Measurements from ENCODE around the gene PXDN.

Gene PXDN

GRCh38 chr2:1639086-1639858, 105.0 kb downstream of the PXDN start:
- H3K27ac ChIP-seq = no peak overlapping the region
- TF ChIP-seq, protein P1, sequence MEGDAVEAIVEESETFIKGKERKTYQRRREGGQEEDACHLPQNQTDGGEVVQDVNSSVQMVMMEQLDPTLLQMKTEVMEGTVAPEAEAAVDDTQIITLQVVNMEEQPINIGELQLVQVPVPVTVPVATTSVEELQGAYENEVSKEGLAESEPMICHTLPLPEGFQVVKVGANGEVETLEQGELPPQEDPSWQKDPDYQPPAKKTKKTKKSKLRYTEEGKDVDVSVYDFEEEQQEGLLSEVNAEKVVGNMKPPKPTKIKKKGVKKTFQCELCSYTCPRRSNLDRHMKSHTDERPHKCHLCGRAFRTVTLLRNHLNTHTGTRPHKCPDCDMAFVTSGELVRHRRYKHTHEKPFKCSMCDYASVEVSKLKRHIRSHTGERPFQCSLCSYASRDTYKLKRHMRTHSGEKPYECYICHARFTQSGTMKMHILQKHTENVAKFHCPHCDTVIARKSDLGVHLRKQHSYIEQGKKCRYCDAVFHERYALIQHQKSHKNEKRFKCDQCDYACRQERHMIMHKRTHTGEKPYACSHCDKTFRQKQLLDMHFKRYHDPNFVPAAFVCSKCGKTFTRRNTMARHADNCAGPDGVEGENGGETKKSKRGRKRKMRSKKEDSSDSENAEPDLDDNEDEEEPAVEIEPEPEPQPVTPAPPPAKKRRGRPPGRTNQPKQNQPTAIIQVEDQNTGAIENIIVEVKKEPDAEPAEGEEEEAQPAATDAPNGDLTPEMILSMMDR (conservative IDR thresholded peaks at IDR 0.05) = no peak
- no peak for TF ChIP-seq ZFX (IDR thresholded peaks at IDR 0.05)

DNA sequence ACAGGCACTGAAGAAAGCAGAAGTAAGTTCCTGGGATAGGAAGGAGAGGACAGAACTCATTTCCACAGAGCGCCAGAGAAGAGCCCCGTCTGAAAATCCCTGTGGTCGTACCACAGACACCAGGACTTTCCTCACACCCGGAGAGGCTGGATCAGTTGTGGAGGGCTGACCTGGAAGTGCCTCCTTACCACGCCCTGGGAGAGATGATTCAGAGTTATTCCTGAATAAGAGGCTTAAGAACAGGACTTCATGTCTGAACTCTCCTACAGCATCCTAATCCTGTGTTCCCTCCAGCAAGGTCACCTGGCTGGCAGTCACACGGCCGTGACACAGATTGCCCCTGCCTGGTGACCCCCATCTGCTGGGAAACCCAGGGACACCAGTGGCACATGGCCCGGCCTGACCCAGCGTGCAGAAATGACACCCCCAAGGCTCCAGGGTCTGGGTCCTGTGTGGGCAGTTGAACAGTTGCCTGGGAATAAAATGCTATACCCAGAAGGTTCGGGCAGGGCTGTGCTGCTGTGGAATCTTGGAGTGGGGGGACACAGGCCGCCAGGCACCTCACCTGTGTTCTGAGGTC, 105.9 kb downstream of the PXDN start:
- no peak overlapping the region for H3K27ac ChIP-seq
- TF ChIP-seq ZFX (IDR thresholded peaks at IDR 0.05) = no peak
- TF ChIP-seq, protein P1 (conservative IDR thresholded peaks at IDR 0.05) = no peak

DNA sequence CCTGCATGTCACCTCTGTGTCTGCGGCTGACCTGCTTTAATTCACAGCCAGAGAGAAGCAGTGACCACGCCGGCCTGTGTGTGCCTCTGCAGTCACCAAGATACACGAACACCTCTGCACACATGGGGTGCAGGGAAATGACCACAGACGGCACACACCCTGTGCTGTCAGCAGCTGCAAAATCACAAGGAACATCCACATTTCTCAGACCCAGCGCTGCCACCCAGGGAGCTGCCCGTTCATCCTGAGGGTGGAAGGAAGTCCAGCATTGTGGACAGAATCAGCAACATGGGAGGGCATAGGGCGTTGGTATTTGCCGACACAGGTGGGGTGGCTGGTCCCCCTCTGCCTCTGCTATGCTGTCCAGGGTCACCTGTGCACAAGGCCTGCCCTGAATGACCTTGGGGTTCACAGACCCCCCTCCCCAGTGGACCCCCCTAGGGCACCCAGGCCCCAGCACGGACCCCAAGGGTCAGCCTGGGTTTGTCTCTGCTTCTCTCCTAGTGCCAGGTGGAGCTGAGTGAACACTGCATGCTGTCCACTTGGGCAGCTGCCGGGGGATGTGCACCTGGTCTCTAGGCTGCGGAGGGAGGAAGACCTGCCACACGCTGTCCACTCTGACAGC, 107.4 kb downstream of the PXDN start:
- no peak overlapping the region for H3K27ac ChIP-seq
- TF ChIP-seq, protein P1 (conservative IDR thresholded peaks at IDR 0.05) = no peak
- no peak for TF ChIP-seq ZFX (IDR thresholded peaks at IDR 0.05)

- no peak for TF ChIP-seq ZFX (IDR thresholded peaks at IDR 0.05)
- TF ChIP-seq, protein P1 (conservative IDR thresholded peaks at IDR 0.05) = no peak
- H3K27ac ChIP-seq = no peak overlapping the region
Measured at GRCh38 chr2:1635823-1636222, 108.5 kb downstream of the PXDN start.

DNA sequence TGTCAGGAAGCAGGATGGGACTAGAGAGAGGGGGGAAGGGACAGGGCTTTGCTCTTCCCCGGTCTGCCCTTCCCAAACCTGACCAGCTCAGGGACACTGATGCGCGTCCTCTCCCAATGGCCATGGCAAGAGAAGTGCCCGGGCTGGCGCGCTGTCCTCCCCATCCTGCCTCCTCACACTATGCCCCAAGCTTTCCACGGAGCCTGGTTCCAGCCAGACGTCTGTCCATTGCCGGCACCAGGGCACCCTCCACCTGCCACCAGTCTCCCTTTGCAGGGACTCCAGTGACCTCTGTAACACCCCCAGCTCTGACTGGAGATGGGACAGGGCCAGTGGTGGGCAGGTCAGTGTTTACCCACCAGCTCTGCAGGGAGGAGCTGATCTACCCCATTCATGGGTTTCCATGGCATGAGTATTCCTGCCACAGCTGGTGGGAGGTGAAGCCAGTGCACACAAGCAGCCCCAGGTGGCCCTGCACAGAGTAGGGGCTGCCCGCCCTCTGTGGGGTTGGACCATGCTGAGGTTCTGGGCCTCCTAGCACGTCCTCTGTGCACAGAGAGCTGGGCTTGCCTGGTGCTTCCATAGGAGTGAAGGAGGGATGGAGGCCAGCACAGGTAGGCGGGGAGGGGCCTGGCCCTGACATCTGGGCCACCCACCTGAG, 109.5 kb downstream of the PXDN start:
- no peak overlapping the region for H3K27ac ChIP-seq
- TF ChIP-seq, protein P1 (conservative IDR thresholded peaks at IDR 0.05) = no peak
- TF ChIP-seq ZFX (IDR thresholded peaks at IDR 0.05) = no peak

DNA sequence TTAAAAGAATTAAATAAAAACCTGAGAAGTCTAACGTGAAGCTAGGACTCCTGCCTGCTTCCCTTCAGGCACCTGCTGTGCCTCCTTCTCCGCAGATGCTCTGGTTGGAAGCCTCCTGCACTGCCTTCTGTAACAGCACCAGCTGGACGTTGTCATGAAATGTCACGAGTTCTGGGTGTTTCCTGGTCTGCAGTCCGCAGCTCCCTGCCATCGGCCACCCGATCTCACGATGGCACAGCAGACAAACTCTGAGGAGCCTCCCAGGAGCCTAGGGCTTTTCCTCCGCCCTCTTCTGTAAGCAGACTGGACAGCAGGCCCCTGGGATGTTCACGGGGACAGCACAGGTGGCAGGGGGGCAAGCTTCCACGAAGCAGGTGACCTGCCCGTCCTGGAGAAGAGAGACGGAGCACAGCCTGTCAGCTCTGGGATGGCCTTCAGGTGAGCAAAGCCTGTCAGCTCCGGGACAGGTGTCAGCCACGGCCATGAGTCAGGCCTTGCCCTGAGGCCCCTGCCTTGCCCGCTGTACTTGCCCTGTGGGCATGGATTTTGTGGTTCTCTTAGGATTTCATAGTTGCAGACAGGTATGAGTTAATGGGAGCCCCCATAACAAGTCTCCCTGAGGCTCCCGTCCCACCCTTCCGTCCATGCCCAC, 110.3 kb downstream of the PXDN start:
- TF ChIP-seq, protein P1 (conservative IDR thresholded peaks at IDR 0.05) = no peak
- no peak for TF ChIP-seq ZFX (IDR thresholded peaks at IDR 0.05)
- H3K27ac ChIP-seq = peak overlapping the region; percentile 88

All from C4-2B (cell line).